SU-DHL-6 (cell line): Measurements from ENCODE around the gene IP6K3.

Experiments
- H2AFZ ChIP-seq: fragments of 200-600 bp; sonication (generic); 2 replicates; pipeline ENCODE4 v1.6.1; 2014; ENCODE audit warnings: low read depth, mild to moderate bottlenecking, moderate library complexity, mixed read lengths, antibody characterized with exemption, low read length; ENCODE audit not compliant: severe bottlenecking
- H3F3A ChIP-seq: fragments of 200-600 bp; shearing (Covaris generic); 2 replicates; pipeline ENCODE4 v1.6.0; 2016; ENCODE audit warnings: antibody characterized with exemption, mild to moderate bottlenecking; ENCODE audit not compliant: insufficient read depth
- H3K27ac ChIP-seq: fragments of 200-600 bp; sonication (generic); 2 replicates; pipeline ENCODE4 v1.5.1; 2016; ENCODE audit warnings: low read depth, mild to moderate bottlenecking, low read length, moderate library complexity, mixed read lengths
- H3K27me3 ChIP-seq: fragments of 200-600 bp; sonication (generic), shearing (Covaris generic); 2 replicates; pipeline ENCODE4 v1.6.0; 2014; ENCODE audit warnings: mild to moderate bottlenecking, low read length
- H3K36me3 ChIP-seq: fragments of 200-600 bp; sonication (generic); 2 replicates; pipeline ENCODE4 v1.6.1; 2014; ENCODE audit warnings: mild to moderate bottlenecking, low read length, mixed read lengths
- H3K4me2 ChIP-seq: fragments of 300-600, 200-600 bp; shearing (Covaris generic), sonication (generic); 2 replicates; pipeline ENCODE4 v1.6.0; 2014; ENCODE audit warnings: low read length, low read depth, mild to moderate bottlenecking; ENCODE audit not compliant: poor library complexity, severe bottlenecking
- H3K4me3 ChIP-seq: fragments of 200-600 bp; sonication (generic); 2 replicates; pipeline ENCODE4 v1.5.1; 2014; ENCODE audit warnings: antibody characterized with exemption, low read length, mild to moderate bottlenecking, mixed read lengths; ENCODE audit not compliant: insufficient read depth, poor library complexity, severe bottlenecking
- H3K79me2 ChIP-seq: fragments of 200-600 bp; sonication (generic); 2 replicates; pipeline ENCODE4 v1.6.1; 2014; ENCODE audit warnings: mild to moderate bottlenecking, low read length, moderate library complexity; ENCODE audit not compliant: insufficient read depth
- H3K9ac ChIP-seq: fragments of 200-600 bp; sonication (generic); 2 replicates; pipeline ENCODE4 v1.7.0; 2014; ENCODE audit warnings: mild to moderate bottlenecking, low read length
- H3K9me2 ChIP-seq: fragments of 200-600 bp; sonication (generic); replicated peaks from 2 replicates; pipeline ENCODE4 v1.6.1; 2014; ENCODE audit warnings: low read length; ENCODE audit not compliant: insufficient read depth
- H3K9me3 ChIP-seq: fragments of 200-600 bp; sonication (generic); 2 replicates; pipeline ENCODE4 v1.6.1; 2014; ENCODE audit warnings: low read length, mixed read lengths; ENCODE audit not compliant: insufficient read depth
- H4K20me1 ChIP-seq: fragments of 200-600 bp; sonication (generic); 2 replicates; pipeline ENCODE4 v1.6.1; 2014; ENCODE audit warnings: low read depth, mild to moderate bottlenecking, antibody characterized with exemption, low read length, moderate library complexity, mixed read lengths
- CTCF ChIP-seq: fragments of 200-600 bp; sonication (generic); IDR thresholded peaks from one replicate; pipeline ENCODE4 v1.5.1; 2017; ENCODE audit warnings: antibody characterized with exemption, mild to moderate bottlenecking, low read length, moderate library complexity; ENCODE audit not compliant: insufficient read depth, poor library complexity, severe bottlenecking
- EZH2phosphoT487 ChIP-seq: fragments of 200-600 bp; sonication (generic), shearing (Covaris generic); conservative IDR thresholded peaks from 2 replicates; pipeline ENCODE4 v1.6.1; 2018; ENCODE audit warnings: mild to moderate bottlenecking, antibody characterized with exemption, low read length, moderate library complexity, mixed read lengths

The IP6K3 gene

GRCh38 chr6:33679761-33680160 is 66.9 kb downstream of the IP6K3 start:
- H3K27ac ChIP-seq, result no peak overlapping the region
- no peak for TF ChIP-seq EZH2phosphoT487
- no peak for TF ChIP-seq CTCF
- no peaks in the 10 kb centered on the region for H3F3A ChIP-seq
- H2AFZ ChIP-seq, result no peak overlapping the region
- no peaks in the 10 kb centered on the region for H3K9me2 ChIP-seq
- H4K20me1 ChIP-seq, result no peaks in the 10 kb centered on the region
- no peaks in the 10 kb centered on the region for H3K9me3 ChIP-seq
- no peaks in the 10 kb centered on the region for H3K79me2 ChIP-seq
- H3K4me2 ChIP-seq, result no peak overlapping the region
- H3K9ac ChIP-seq, result no peak overlapping the region
- no peak overlapping the region for H3K4me3 ChIP-seq
- H3K36me3 ChIP-seq, result no peaks in the 10 kb centered on the region
- no peaks in the 10 kb centered on the region for H3K27me3 ChIP-seq

DNA sequence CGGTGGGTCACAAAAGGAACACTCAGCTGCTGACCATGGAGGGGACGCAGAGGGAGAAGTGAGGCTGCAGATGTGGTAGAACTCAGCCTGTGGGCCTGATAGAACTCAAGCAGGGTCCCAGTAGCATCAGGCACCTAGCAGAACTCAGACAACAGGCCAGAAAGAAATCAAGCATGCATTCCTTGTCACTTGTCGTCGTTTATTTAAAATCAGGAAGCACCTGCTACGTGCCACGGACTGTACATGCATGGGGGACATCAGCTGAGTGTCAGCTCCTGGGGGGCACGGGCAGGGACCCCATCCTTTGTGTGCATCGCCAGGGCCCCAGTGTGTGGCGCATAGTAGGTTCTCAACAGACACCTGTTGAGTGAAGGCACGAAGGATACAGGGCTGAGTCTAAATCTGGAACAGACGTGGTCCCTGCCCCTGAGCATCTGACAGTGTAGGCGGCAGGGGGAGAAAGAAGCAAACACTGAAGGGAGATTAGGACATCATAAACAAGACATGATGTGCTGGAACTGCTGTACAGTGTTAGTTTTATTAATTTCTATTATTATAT is 67.7 kb downstream of the IP6K3 start:
- Histone ChIP-seq H3K4me3 (no peak overlapping the region), H3F3A (no peaks in the 10 kb centered on the region), H3K9me3 (no peaks in the 10 kb centered on the region), H3K79me2 (no peaks in the 10 kb centered on the region), H3K27ac (no peak overlapping the region), H3K36me3 (no peaks in the 10 kb centered on the region), H3K4me2 (no peak overlapping the region), H3K27me3 (no peaks in the 10 kb centered on the region), H4K20me1 (no peaks in the 10 kb centered on the region), H3K9ac (no peak overlapping the region), H2AFZ (no peak overlapping the region), H3K9me2 (no peaks in the 10 kb centered on the region)
- TF ChIP-seq EZH2phosphoT487, result no peak
- no peak for TF ChIP-seq CTCF

DNA sequence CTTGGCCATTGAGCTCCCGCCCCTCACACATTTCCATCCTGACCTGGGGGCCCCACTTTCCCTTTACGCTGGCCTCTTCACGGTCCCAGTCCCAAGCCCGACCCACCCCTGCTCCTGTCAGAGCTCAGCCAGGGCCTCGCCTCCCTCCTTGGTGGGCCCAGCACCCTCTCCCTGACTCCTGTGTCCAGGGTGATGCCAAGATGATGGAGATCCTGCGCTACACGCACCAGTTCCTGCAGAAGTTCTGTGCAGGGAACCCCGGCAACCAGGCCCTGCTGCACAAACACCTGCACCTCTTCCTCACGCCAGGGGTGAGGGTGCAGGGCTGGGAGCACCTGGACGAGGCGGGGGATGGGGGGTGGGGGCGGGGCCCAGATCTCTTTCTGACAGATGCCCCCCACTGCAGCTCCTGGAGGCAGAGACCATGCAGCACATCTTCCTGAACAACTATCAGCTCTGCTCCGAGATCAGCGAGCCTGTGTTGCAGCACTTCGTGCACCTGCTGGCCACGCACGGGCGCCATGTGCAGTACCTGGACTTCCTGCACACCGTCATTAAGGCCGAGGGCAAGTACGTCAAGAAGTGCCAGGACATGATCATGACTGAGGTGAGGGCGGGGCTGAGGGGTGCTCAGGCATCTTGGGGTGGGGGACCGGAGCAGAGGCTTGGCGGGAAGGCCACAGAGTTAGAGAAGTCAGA is 68.3 kb downstream of the IP6K3 start:
- Histone ChIP-seq H3K79me2 (no peaks in the 10 kb centered on the region), H3K9ac (no peak overlapping the region), H2AFZ (no peak overlapping the region), H3K27ac (no peak overlapping the region), H3K9me3 (no peaks in the 10 kb centered on the region), H3K4me2 (no peak overlapping the region), H3K4me3 (no peak overlapping the region), H3K9me2 (no peaks in the 10 kb centered on the region), H3K27me3 (no peaks in the 10 kb centered on the region), H3K36me3 (0 out of 2 replicates have a peak, but pooled peaks cover 2% of the 10 kb centered on the region), H4K20me1 (no peaks in the 10 kb centered on the region), H3F3A (no peaks in the 10 kb centered on the region)
- TF ChIP-seq CTCF (no peak), EZH2phosphoT487 (no peak)
